Thyroid gland (tissue), 4 donors: ENCODE measurements around the gene ZBTB25. TPM values are rescaled to one million over a fixed set of nuclear protein-coding genes. Genes with fewer than 3 reads are reported as not detected.

Experiments
- DNase-seq, 2 donors: peaks; one replicate each; pipeline ENCODE4 v3.0.0-alpha.2; 2019
- H3K27ac ChIP-seq, 3 donors: fragments of 200-600 bp; sonication (generic); 1 replicate in 2 of 3; 2 replicates in 1 of 3; pipeline ENCODE4 v1.5.1; 2016 to 2019; ENCODE audit warnings: mild to moderate bottlenecking in 1 of 3, moderate library complexity in 1 of 3
- H3K27me3 ChIP-seq: fragments of 200-600 bp; sonication (generic); one replicate; pipeline ENCODE4 v1.5.1; 2019
- H3K36me3 ChIP-seq, 2 donors: fragments of 200-600 bp; sonication (generic); one replicate each; pipeline ENCODE4 v1.5.1; 2016 to 2019
- H3K4me1 ChIP-seq, 2 donors: fragments of 200-600 bp; sonication (generic); one replicate each; pipeline ENCODE4 v1.5.1; 2017 to 2019
- H3K4me3 ChIP-seq, 3 donors: fragments of 200-600 bp; sonication (generic); replicated peaks in 1 of 3; 1 replicate in 2 of 3; 2 replicates in 1 of 3; pipeline ENCODE4 v1.5.1; 2016; ENCODE audit warnings: mild to moderate bottlenecking in 1 of 3
- H3K9me3 ChIP-seq: fragments of 200-600 bp; sonication (generic); one replicate; pipeline ENCODE4 v1.5.1; 2017
- CTCF ChIP-seq, 6 experiments: fragments of 200-600 bp in 3 of 6; fragments of 450-650 bp in 3 of 6; sonication (generic) in 3 of 6; IDR thresholded peaks; one replicate each; pipeline ENCODE4 v1.5.1; 2016 to 2019; ENCODE audit warnings: antibody characterized with exemption in 6 of 6, mild to moderate bottlenecking in 2 of 6, inconsistent platforms in 1 of 6, moderate library complexity in 1 of 6
- POLR2A ChIP-seq, 2 donors: fragments of 450-650 bp; IDR thresholded peaks; one replicate each; pipeline ENCODE4 v1.6.1; 2017; ENCODE audit warnings: antibody characterized with exemption in 2 of 2, mild to moderate bottlenecking in 2 of 2, moderate library complexity in 1 of 2
- WGBS, 2 donors: methylation state at CpG; one replicate each; pipeline ENCODE4 v1.1.5; 2017; 5-methylcytosine and 5-hydroxymethylcytosine counted together
- intact Hi-C: fragments of 100-400 bp; cut with DNase I; formaldehyde crosslinking; loops from one replicate; pipeline ENCODE4 v1.15.1; 2023
- total RNA-seq, 4 donors: library from RNA; depleted of rRNA; stranded (reverse); fragments of >200 nt; gene quantifications; one replicate each; pipeline ENCODE4 v1.2.3, GENCODE V29; 2016

The ZBTB25 gene
- total RNA-seq, 4 donors from 2014 or later: 15.9 to 23.0 (median 17.7) TPM

GRCh38 chr14:64507376-64508156 lies 3.9 kb upstream of the ZBTB25 start:
- intact Hi-C loops: no loop called here
- H3K4me1 ChIP-seq: peaks cover 45 to 61% of the 10 kb centered on the region in 2 donors

GRCh38 chr14:64506721-64507120 lies 3.1 kb upstream of the ZBTB25 start:
- Histone ChIP-seq H3K4me1 (peaks cover 47 to 61% of the 10 kb centered on the region in 2 donors), H3K27ac (peak overlapping the region; percentile 4 to 100 (median 99))
- intact Hi-C loops: no loop called here

More at GRCh38 chr14:64507376-64508156, 3.9 kb upstream of the ZBTB25 start:
- no peak for DNase-seq
- Histone ChIP-seq H3K36me3 (no peaks in the 10 kb centered on the region), H3K27ac (peak overlapping the region; percentile 25 to 100 (median 34)), H3K4me3 (no peak overlapping the region), H3K9me3 (no peaks in the 10 kb centered on the region), H3K27me3 (no peaks in the 10 kb centered on the region)
- TF ChIP-seq POLR2A (IDR thresholded peaks at IDR 0.05) (no peak), CTCF (IDR thresholded peaks at IDR 0.05) (no peak)
- WGBS, 2 donors: 77 to 81% methylated on average over 4 of the region's 4 CpGs

DNA sequence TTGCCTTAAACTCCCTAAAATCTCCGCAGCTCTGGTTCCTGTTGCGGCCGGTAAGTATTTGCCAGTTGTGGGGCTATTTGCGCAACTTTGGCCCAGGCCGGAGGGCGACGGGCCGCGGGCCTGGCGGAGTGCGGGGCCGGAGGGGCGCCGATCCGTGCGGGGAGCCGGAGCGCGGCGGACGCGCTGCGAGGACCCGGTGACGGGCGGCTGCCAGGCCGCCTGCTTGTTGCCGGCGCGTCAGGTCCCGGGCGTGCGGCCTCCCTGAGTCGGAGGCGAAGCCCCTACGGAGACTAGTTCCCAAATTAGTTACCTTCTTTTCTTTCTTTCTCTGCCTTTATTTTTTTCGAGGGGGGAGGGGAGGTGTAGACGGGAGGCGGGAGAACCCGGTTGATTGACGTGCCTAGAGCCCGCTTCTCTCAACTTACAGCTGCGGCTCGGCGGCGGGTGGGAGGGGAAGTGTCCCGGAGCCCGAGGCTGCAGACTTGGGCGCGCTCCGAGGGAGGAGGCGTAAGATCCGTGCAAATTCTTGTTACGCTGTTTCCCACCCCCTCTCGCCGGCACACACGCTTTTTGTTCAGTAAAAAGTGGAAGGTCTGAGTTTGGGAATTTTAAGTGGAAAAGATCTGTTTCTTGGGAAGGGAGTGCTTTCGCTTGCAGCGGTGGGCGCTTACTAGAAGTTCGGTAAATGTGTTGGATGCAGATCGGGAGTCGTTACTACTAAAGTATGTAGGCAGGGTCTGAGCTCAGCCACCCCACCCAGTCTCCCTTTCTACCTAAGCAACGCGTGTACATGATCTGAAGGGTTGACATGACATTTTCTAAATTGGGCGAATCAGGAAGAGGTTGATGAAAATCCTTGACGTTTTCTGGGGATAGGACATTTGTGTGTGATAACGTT lies 1.5 kb upstream of the ZBTB25 start:
- Histone ChIP-seq H3K27ac (peak overlapping the region; percentile 99 to 100 (median 99)), H3K36me3 (no peaks in the 10 kb centered on the region), H3K4me1 (peaks cover 45 to 60% of the 10 kb centered on the region in 2 donors), H3K27me3 (no peaks in the 10 kb centered on the region), H3K4me3 (peak overlapping the region; percentile 66 to 89 (median 79)), H3K9me3 (no peaks in the 10 kb centered on the region)
- TF ChIP-seq POLR2A (IDR thresholded peaks at IDR 0.05): peak in 1 of 2 donors; percentile 67
- peak in 1 of 6 experiments; percentile 15 for TF ChIP-seq CTCF (IDR thresholded peaks at IDR 0.05)
- 1% methylated on average over 24 to 51 of the region's 68 CpGs for WGBS, 2 donors
- DNase-seq: peak; percentile 92 to 94
- intact Hi-C loops: no loop called here

More at GRCh38 chr14:64506721-64507120, 3.1 kb upstream of the ZBTB25 start:
- H3K9me3 ChIP-seq: no peaks in the 10 kb centered on the region
- no peak for DNase-seq
- WGBS, 2 donors: 32 to 33% methylated on average over 3 of the region's 3 CpGs
- H3K4me3 ChIP-seq: no peak overlapping the region
- no peaks in the 10 kb centered on the region for H3K27me3 ChIP-seq
- no peak for TF ChIP-seq CTCF (IDR thresholded peaks at IDR 0.05)
- no peak for TF ChIP-seq POLR2A (IDR thresholded peaks at IDR 0.05)
- H3K36me3 ChIP-seq: no peaks in the 10 kb centered on the region

- DNase-seq: peak; percentile 85 to 86
- Histone ChIP-seq H3K36me3 (no peaks in the 10 kb centered on the region), H3K27ac (peak within 1 kb of the TSS; percentile 99 to 100 (median 99)), H3K4me3 (peak within 1 kb of the TSS; percentile 66 to 89 (median 79)), H3K9me3 (no peaks in the 10 kb centered on the region), H3K4me1 (peaks cover 51 to 65% of the 10 kb centered on the region in 2 donors), H3K27me3 (no peaks in the 10 kb centered on the region)
- TF ChIP-seq POLR2A (IDR thresholded peaks at IDR 0.05): peak; percentile 42 to 89
- no peak for TF ChIP-seq CTCF (IDR thresholded peaks at IDR 0.05)
- intact Hi-C loops: no loop called here
- WGBS, 2 donors: 0% methylated on average over 1 to 39 of the region's 63 CpGs
Observed at GRCh38 chr14:64504310-64504896, 765 bp upstream of the ZBTB25 start, which contains the start of gene ZBTB1. TSS of gene ZBTB1 (plus strand) at chr14:64504770. CDS start at chr14:64521505, 16,735 bp downstream.
